ENCODE data around the gene LRRC46. TPM values are rescaled to one million over a fixed set of nuclear protein-coding genes. Genes with fewer than 3 reads are reported as not detected.

LRRC46 gene
- polyA plus RNA-seq, 1 experiment, result 0.67 TPM

DNA sequence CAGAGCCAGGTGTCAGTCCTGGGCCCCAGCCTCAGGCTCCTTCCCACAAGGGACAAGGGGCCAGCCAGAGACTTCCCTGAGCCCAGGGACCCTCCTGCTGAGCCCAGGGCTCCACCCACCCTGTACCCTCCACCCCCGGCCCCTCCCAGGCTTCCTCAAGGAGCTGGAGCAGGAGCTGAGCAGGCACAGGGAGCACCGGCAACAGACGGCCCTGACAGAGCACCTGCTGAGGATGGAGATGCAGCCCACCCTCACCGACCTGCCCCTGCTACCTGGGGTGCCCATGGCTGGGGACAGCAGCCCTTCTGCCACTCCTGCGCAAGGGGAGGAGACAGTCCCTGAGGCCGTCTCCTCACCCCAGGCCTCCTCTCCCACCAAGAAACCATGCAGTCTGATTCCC lies 5.1 kb downstream of the LRRC46 start:
- TF ChIP-seq, protein P1, sequence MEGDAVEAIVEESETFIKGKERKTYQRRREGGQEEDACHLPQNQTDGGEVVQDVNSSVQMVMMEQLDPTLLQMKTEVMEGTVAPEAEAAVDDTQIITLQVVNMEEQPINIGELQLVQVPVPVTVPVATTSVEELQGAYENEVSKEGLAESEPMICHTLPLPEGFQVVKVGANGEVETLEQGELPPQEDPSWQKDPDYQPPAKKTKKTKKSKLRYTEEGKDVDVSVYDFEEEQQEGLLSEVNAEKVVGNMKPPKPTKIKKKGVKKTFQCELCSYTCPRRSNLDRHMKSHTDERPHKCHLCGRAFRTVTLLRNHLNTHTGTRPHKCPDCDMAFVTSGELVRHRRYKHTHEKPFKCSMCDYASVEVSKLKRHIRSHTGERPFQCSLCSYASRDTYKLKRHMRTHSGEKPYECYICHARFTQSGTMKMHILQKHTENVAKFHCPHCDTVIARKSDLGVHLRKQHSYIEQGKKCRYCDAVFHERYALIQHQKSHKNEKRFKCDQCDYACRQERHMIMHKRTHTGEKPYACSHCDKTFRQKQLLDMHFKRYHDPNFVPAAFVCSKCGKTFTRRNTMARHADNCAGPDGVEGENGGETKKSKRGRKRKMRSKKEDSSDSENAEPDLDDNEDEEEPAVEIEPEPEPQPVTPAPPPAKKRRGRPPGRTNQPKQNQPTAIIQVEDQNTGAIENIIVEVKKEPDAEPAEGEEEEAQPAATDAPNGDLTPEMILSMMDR (IDR thresholded peaks at IDR 0.05; ENCODE audit: low read depth, low read length), result no peak
- CTCF ChIA-PET, result interaction anchor here (3.4 kb wide), 1 partner anchor 54 kb away, joined by 16 read pairs; no protein-coding TSS in a partner anchor
- Histone ChIP-seq H3K27me3 (ENCODE audit: control insufficient read depth, insufficient read depth, low read length) (no peaks in the 10 kb centered on the region), H3K27ac (ENCODE audit: low read depth, low read length) (no peak overlapping the region), H3K9me3 (ENCODE audit: control insufficient read depth, insufficient read depth, low read length) (no peaks in the 10 kb centered on the region; the same call in 1 of the 2 replicates), H3K4me3 (ENCODE audit: low read depth, low read length) (no peak overlapping the region)
- DNase-seq (ENCODE audit: low read depth, low spot score), result no peak
- POLR2A ChIA-PET, result no interaction called here

DNA sequence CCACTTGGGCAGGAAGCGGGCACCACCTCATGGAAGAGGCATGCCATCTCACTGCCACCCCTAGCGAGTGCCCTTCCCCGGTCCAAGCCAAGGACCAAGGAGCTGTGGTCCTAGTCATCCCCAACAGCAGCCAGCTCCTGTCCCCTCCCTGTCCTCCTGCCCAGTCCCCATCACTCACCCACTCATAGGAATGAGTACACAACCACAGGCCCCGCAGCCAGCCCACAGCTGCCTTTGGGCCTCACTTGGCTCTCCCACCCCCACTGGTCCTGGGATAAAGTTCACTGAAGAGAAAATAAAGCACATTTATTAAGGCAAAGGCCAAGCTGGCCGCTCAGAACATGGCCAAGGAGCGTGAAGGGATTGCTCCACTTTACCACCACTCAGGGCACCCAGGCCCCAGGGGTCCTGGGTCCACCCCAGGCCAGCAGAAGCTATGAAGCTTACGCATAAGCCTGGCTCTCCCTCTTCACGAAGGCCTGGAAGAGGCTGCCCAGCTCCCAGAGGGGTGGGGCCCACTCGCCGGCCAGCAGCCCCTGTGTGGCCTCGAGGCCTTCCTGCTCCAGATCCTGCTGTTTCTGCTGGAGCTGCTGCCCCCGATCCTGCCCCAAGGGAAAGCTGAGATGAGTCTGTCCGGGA lies 6.0 kb downstream of the LRRC46 start:
- no peak overlapping the region for H3K27ac ChIP-seq (ENCODE audit: low read depth, low read length)
- CTCF ChIA-PET, result interaction anchor here (0.5 to 3.4 kb wide), 2 partner anchors 53 to 81 kb away, joined by 5 to 16 read pairs; no protein-coding TSS in a partner anchor

DNA sequence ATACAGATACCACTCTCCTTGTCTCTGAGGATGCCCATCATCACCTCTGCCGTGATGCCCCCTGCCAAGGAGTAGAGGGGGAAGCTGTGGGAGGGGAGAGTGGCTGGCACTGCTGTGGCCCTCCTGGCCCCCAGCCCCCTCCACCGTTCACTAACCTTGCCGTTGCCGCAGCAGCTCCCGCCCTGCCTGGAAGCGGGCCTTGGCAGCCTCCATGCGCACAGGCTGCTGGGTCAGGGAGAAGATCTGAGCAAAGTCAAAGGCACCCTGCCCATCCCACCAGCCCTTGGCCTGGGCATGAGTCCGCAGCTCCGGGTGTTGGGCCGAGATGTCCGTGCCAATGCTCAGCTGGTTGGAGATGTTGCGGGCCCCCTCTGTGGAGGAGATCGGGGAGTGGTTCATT lies 7.2 kb downstream of the LRRC46 start:
- CTCF ChIA-PET, result interaction anchor here (3.4 kb wide), 1 partner anchor 52 kb away, joined by 16 read pairs; no protein-coding TSS in a partner anchor
- H3K27ac ChIP-seq (ENCODE audit: low read depth, low read length), result no peak overlapping the region
- TF ChIP-seq, protein P1 (IDR thresholded peaks at IDR 0.05; ENCODE audit: low read depth, low read length), result no peak
- POLR2A ChIA-PET, result no interaction called here
- DNase-seq (ENCODE audit: low read depth, low spot score), result no peak
- no peaks in the 10 kb centered on the region for H3K27me3 ChIP-seq (ENCODE audit: control insufficient read depth, insufficient read depth, low read length)
- H3K9me3 ChIP-seq (ENCODE audit: control insufficient read depth, insufficient read depth, low read length), result no peaks in the 10 kb centered on the region; the same call in 1 of the 2 replicates
- no peak overlapping the region for H3K4me3 ChIP-seq (ENCODE audit: low read depth, low read length)

More for the DNA sequence above, 6.0 kb downstream of the LRRC46 start:
- H3K27me3 ChIP-seq (ENCODE audit: control insufficient read depth, insufficient read depth, low read length), result no peaks in the 10 kb centered on the region
- POLR2A ChIA-PET, result no interaction called here
- H3K9me3 ChIP-seq (ENCODE audit: control insufficient read depth, insufficient read depth, low read length), result no peaks in the 10 kb centered on the region; the same call in 1 of the 2 replicates
- TF ChIP-seq, protein P1 (IDR thresholded peaks at IDR 0.05; ENCODE audit: low read depth, low read length), result no peak
- no peak overlapping the region for H3K4me3 ChIP-seq (ENCODE audit: low read depth, low read length)
- no peak for DNase-seq (ENCODE audit: low read depth, low spot score)

DNA sequence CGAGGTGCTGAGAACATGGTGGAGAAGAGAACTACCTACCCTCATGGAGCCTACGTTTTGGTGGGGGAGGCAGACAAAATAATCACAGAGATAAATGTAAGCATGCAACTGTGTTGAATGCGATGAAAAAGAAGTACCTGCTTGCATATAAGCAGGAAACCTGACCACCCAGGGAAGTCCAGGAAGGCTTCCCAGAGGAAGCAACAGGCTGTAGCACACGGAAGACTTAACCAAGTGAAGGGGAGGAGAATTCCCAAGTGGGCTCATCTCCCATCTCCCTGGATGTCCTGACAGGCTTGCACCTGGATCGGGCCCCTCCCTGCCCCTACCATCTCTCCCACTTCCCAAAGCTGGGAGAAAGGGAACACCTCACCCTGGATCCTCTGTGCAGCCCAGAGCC lies 7.6 kb downstream of the LRRC46 start:
- no peaks in the 10 kb centered on the region; the same call in 1 of the 2 replicates for H3K9me3 ChIP-seq (ENCODE audit: control insufficient read depth, insufficient read depth, low read length)
- TF ChIP-seq, protein P1 (IDR thresholded peaks at IDR 0.05; ENCODE audit: low read depth, low read length), result no peak
- POLR2A ChIA-PET, result no interaction called here
- no peak overlapping the region for H3K27ac ChIP-seq (ENCODE audit: low read depth, low read length)
- CTCF ChIA-PET, result interaction anchor here (10.8 kb wide), 1 partner anchor 49 kb away, joined by 502 read pairs; the partner anchor contains the start of gene SP2
- no peak overlapping the region for H3K4me3 ChIP-seq (ENCODE audit: low read depth, low read length)
- no peak for DNase-seq (ENCODE audit: low read depth, low spot score)
- no peaks in the 10 kb centered on the region for H3K27me3 ChIP-seq (ENCODE audit: control insufficient read depth, insufficient read depth, low read length)

Measured in AG04450 (cell line).